CD14-positive monocyte (primary cell): ENCODE measurements around the gene DISP2. TPM values are rescaled to one million over a fixed set of nuclear protein-coding genes. Genes with fewer than 3 reads are reported as not detected.
A peak's percentile ranks its signal among the peaks of the same experiment; 100 is the strongest.

ENCODE experiments used
- DNase-seq, 3 donors: peaks; one replicate each; pipeline ENCODE4 v3.0.0-alpha.2; 2011 to 2022
- H2AFZ ChIP-seq: 2 replicates; pipeline ENCODE4 v1.6.0; 2012; ENCODE audit warnings: mild to moderate bottlenecking, low read depth, low read length, inconsistent platforms; ENCODE audit not compliant: insufficient read depth, poor library complexity, severe bottlenecking
- H3K27ac ChIP-seq, 2 donors: 1 replicate in 1 of 2; 2 replicates in 1 of 2; pipeline ENCODE4 v1.5.1; 2012 to 2013; ENCODE audit warnings: low read length in 2 of 2, control low read depth in 1 of 2, inconsistent platforms in 1 of 2, low read depth in 1 of 2, mild to moderate bottlenecking in 1 of 2
- H3K27me3 ChIP-seq, 2 donors: one replicate each; pipeline versions ENCODE4 v1.6.0 to v1.6.1; 2011 to 2013; ENCODE audit warnings: low read length in 2 of 2; ENCODE audit not compliant: control insufficient read depth in 2 of 2, insufficient read depth in 2 of 2
- H3K36me3 ChIP-seq, 2 donors: replicated peaks in 1 of 2; 1 replicate in 1 of 2; 2 replicates in 1 of 2; pipeline versions ENCODE4 v1.5.1 to v1.6.1; 2012 to 2013; ENCODE audit warnings: low read length in 2 of 2, control low read depth in 1 of 2, inconsistent platforms in 1 of 2, mild to moderate bottlenecking in 1 of 2; ENCODE audit not compliant: insufficient read depth in 2 of 2, control insufficient read depth in 1 of 2
- H3K4me1 ChIP-seq, 2 donors: 1 replicate in 1 of 2; 2 replicates in 1 of 2; pipeline versions ENCODE4 v1.5.1 to v1.6.1; 2012 to 2013; ENCODE audit warnings: low read length in 2 of 2, control low read depth in 1 of 2, inconsistent platforms in 1 of 2, mild to moderate bottlenecking in 1 of 2, moderate library complexity in 1 of 2; ENCODE audit not compliant: insufficient read depth in 2 of 2, control insufficient read depth in 1 of 2
- H3K4me2 ChIP-seq: replicated peaks from 2 replicates; pipeline ENCODE3; 2012; ENCODE audit warnings: low read length, moderate library complexity, mild to moderate bottlenecking; ENCODE audit not compliant: poor library complexity, severe bottlenecking; ENCODE audit errors: extremely low read depth
- H3K4me3 ChIP-seq, 3 experiments: fragments of 200-600 bp in 1 of 3; sonication (generic) in 1 of 3; replicated peaks in 1 of 3; 1 replicate in 2 of 3; 2 replicates in 1 of 3; pipeline ENCODE4 v1.5.1; 2011 to 2013; ENCODE audit warnings: low read length in 3 of 3, mild to moderate bottlenecking in 3 of 3, control low read depth in 2 of 3, low read depth in 2 of 3, inconsistent platforms in 1 of 3, moderate library complexity in 1 of 3
- H3K79me2 ChIP-seq: 2 replicates; pipeline ENCODE4 v1.6.0; 2012; ENCODE audit warnings: mild to moderate bottlenecking, control low read depth, inconsistent platforms, low read length, moderate library complexity; ENCODE audit not compliant: insufficient read depth
- H3K9ac ChIP-seq: 2 replicates; pipeline ENCODE4 v1.6.0; 2017; ENCODE audit warnings: low read length, mild to moderate bottlenecking; ENCODE audit not compliant: insufficient read depth, poor library complexity, severe bottlenecking
- H3K9me3 ChIP-seq, 2 donors: replicated peaks in 1 of 2; 1 replicate in 1 of 2; 2 replicates in 1 of 2; pipeline versions ENCODE4 v1.5.1 to v1.6.1; 2012 to 2013; ENCODE audit warnings: low read length in 2 of 2, control low read depth in 1 of 2; ENCODE audit not compliant: control insufficient read depth in 1 of 2, insufficient read depth in 1 of 2
- H4K20me1 ChIP-seq: 2 replicates; pipeline ENCODE4 v1.6.0; 2012; ENCODE audit warnings: mild to moderate bottlenecking, low read length, control low read depth, moderate library complexity; ENCODE audit not compliant: insufficient read depth
- H3K27ac Mint-ChIP-seq, 7 donors: one replicate each; pipeline ENCODE4 v1.8.0; 2020; ENCODE audit warnings: mild to moderate bottlenecking in 7 of 7, mixed read lengths in 7 of 7, moderate library complexity in 6 of 7, inconsistent platforms in 2 of 7
- H3K27me3 Mint-ChIP-seq, 3 donors: one replicate each; pipeline ENCODE4 v1.8.0; 2021 to 2022; ENCODE audit warnings: low read depth in 3 of 3, mild to moderate bottlenecking in 3 of 3, mixed read lengths in 3 of 3, moderate library complexity in 3 of 3, inconsistent platforms in 1 of 3
- H3K36me3 Mint-ChIP-seq, 2 donors: one replicate each; pipeline ENCODE4 v1.8.0; 2020; ENCODE audit warnings: mixed read lengths in 2 of 2, inconsistent platforms in 1 of 2, mild to moderate bottlenecking in 1 of 2
- H3K4me1 Mint-ChIP-seq: one replicate; pipeline ENCODE4 v1.8.0; 2020; ENCODE audit warnings: mild to moderate bottlenecking, mixed read lengths
- H3K4me3 Mint-ChIP-seq, 2 donors: one replicate each; pipeline ENCODE4 v1.8.0; 2020; ENCODE audit warnings: mild to moderate bottlenecking in 2 of 2, mixed read lengths in 2 of 2, moderate library complexity in 1 of 2
- H3K9me3 Mint-ChIP-seq, 7 donors: one replicate each; pipeline ENCODE4 v1.8.0; 2020 to 2022; ENCODE audit warnings: mixed read lengths in 7 of 7, mild to moderate bottlenecking in 6 of 7, moderate library complexity in 6 of 7, inconsistent platforms in 2 of 7
- WGBS: methylation state at CpG from one replicate; pipeline ENCODE4 v1.1.5; 2013; ENCODE audit warnings: missing lambda C conversion rate; ENCODE audit not compliant: insufficient coverage; 5-methylcytosine and 5-hydroxymethylcytosine counted together
- intact Hi-C, 2 donors: fragments of 100-400 bp; cut with micrococcal nuclease; formaldehyde crosslinking; loops; one replicate each; pipeline versions ENCODE4 v1.15.0 to v1.15.1; 2023
- polyA plus RNA-seq, 3 donors: library from polyadenylated mRNA; depleted of rRNA in 1 of 3; unstranded in 2 of 3; stranded (reverse) in 1 of 3; fragments of 300-500 nt in 2 of 3; fragments of >200 nt in 1 of 3; fragmentation: Illumina TruSeq in 2 of 3; gene quantifications; 1 replicate in 2 of 3; 2 replicates in 1 of 3; pipeline ENCODE4 v1.2.3, GENCODE V29; 2012 to 2021
- TF ChIP-seq, protein P1 (sequence below): fragments of 200-600 bp; IDR thresholded peaks from one replicate; pipeline ENCODE4 v1.8.0; 2022; ENCODE audit warnings: antibody characterized with exemption, mild to moderate bottlenecking

DISP2 gene
- polyA plus RNA-seq, 3 donors, result 0.01 TPM; not detected in 1

DNA sequence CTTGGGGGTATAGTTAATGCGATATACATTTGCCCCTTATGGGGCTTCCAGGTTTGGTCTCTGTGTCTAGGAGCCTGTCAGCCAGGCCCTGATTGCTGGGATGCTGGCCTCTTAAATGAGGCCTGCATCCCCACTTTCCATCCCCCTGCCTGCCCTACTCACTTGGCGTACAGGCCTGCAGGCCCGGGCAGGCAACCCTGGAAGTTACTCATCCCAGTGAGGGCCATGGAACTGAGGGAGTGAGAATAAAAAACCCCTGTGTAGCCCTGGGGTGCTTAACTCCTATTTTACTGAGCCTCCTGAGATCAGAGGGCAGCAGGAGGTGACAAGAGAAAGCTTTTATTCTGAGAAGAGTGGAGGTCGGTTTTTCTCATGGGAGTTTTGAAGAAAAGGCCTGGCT is 2.0 kb downstream of the DISP2 start:
- no peak overlapping the region for H3K27ac Mint-ChIP-seq
- H4K20me1 ChIP-seq, result peaks cover 14% of the 10 kb centered on the region
- H3K36me3 Mint-ChIP-seq, result peaks cover 22 to 25% of the 10 kb centered on the region in 2 donors
- intact Hi-C loops, result no loop called here
- peaks cover 14 to 19% of the 10 kb centered on the region in 2 donors for H3K4me1 ChIP-seq
- no peaks in the 10 kb centered on the region for H3K9me3 Mint-ChIP-seq
- H3K27me3 Mint-ChIP-seq, result peaks cover 6 to 16% (median 11%) of the 10 kb centered on the region in 3 donors
- no peak overlapping the region for H3K4me3 ChIP-seq
- H3K27me3 ChIP-seq, result peaks cover 0 to 10% of the 10 kb centered on the region in 2 donors
- no peaks in the 10 kb centered on the region for H3K79me2 ChIP-seq
- H3K4me3 Mint-ChIP-seq, result no peak overlapping the region
- H3K9me3 ChIP-seq, result no peaks in the 10 kb centered on the region
- H3K9ac ChIP-seq, result no peak overlapping the region
- H3K4me2 ChIP-seq, result no peak overlapping the region
- WGBS, result 88% methylated on average over 1 of the region's 4 CpGs
- H3K27ac ChIP-seq, result no peak overlapping the region
- TF ChIP-seq, protein P1, sequence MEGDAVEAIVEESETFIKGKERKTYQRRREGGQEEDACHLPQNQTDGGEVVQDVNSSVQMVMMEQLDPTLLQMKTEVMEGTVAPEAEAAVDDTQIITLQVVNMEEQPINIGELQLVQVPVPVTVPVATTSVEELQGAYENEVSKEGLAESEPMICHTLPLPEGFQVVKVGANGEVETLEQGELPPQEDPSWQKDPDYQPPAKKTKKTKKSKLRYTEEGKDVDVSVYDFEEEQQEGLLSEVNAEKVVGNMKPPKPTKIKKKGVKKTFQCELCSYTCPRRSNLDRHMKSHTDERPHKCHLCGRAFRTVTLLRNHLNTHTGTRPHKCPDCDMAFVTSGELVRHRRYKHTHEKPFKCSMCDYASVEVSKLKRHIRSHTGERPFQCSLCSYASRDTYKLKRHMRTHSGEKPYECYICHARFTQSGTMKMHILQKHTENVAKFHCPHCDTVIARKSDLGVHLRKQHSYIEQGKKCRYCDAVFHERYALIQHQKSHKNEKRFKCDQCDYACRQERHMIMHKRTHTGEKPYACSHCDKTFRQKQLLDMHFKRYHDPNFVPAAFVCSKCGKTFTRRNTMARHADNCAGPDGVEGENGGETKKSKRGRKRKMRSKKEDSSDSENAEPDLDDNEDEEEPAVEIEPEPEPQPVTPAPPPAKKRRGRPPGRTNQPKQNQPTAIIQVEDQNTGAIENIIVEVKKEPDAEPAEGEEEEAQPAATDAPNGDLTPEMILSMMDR, result no peak
- peaks cover 15% of the 10 kb centered on the region for H3K4me1 Mint-ChIP-seq
- H2AFZ ChIP-seq, result no peak overlapping the region
- H3K36me3 ChIP-seq, result peaks cover 0 to 3% of the 10 kb centered on the region in 2 donors
- no peak for DNase-seq

DNA sequence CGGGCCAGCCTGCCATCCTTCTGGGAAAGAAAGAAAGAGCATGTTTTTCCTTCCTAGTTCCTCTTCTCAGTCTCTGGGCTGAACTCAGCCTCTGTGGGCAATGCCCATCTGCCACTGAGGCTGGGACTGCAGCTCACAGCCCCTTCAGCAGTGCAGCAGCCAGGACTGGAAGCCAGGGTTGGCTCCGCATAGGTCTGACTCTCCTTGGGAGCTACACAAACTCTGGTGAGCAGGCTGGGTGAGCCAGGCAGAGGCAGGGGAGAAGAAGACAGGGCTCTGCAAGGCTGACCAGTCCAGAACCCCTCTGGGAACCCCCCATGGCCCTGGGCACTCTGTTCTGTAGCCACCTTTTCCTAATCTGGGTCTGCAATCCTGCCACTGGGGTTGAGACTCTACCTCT is 3.6 kb downstream of the DISP2 start:
- no peak for DNase-seq
- H3K4me3 ChIP-seq, result no peak overlapping the region
- Mint-ChIP-seq H3K36me3 (peaks cover 23 to 29% of the 10 kb centered on the region in 2 donors), H3K4me3 (no peak overlapping the region), H3K27me3 (peaks cover 8 to 15% (median 9%) of the 10 kb centered on the region in 3 donors), H3K9me3 (no peaks in the 10 kb centered on the region), H3K4me1 (peaks cover 19% of the 10 kb centered on the region), H3K27ac (peak overlapping the region in 1 of 7 donors; percentile 54)
- no peak overlapping the region for H3K4me2 ChIP-seq
- peaks cover 14% of the 10 kb centered on the region for H4K20me1 ChIP-seq
- 76% methylated on average over 2 of the region's 2 CpGs for WGBS
- no peak overlapping the region for H3K9ac ChIP-seq
- no peak overlapping the region for H3K27ac ChIP-seq
- peaks cover 0 to 3% of the 10 kb centered on the region in 2 donors for H3K36me3 ChIP-seq
- H2AFZ ChIP-seq, result no peak overlapping the region
- peaks cover 0 to 10% of the 10 kb centered on the region in 2 donors for H3K27me3 ChIP-seq
- intact Hi-C loops, result no loop called here
- H3K4me1 ChIP-seq, result peaks cover 14 to 22% of the 10 kb centered on the region in 2 donors
- H3K79me2 ChIP-seq, result no peaks in the 10 kb centered on the region
- TF ChIP-seq, protein P1, result no peak
- H3K9me3 ChIP-seq, result no peaks in the 10 kb centered on the region
